ENCODE measurements around the gene RAB8B.

RAB8B gene

GRCh38 chr15:63251701-63252100 is 62.3 kb downstream of the RAB8B start:
- H3K4me1 ChIP-seq (ENCODE audit: insufficient read depth, poor library complexity, severe bottlenecking): peaks cover 34% of the 10 kb centered on the region
- TF ChIP-seq CTCF (IDR thresholded peaks at IDR 0.05; ENCODE audit: poor library complexity, severe bottlenecking): no peak
- H3K27me3 ChIP-seq (ENCODE audit: insufficient read depth, poor library complexity, severe bottlenecking): no peaks in the 10 kb centered on the region
- ATAC-seq (ENCODE audit: low read depth) (no peak), DNase-seq (ENCODE audit: low spot score) (no peak)
- H3K27ac ChIP-seq (ENCODE audit: poor library complexity, severe bottlenecking): peak overlapping the region; percentile 75
- H3K4me3 ChIP-seq (ENCODE audit: severe bottlenecking): no peak overlapping the region
- H3K9me3 ChIP-seq (ENCODE audit: severe bottlenecking): no peaks in the 10 kb centered on the region
- H3K36me3 ChIP-seq (ENCODE audit: low read depth): 0 out of 2 replicates have a peak, but pooled peaks cover 9% of the 10 kb centered on the region

- Histone ChIP-seq H3K36me3 (ENCODE audit: low read depth) (0 out of 2 replicates have a peak, but pooled peaks cover 6% of the 10 kb centered on the region), H3K9me3 (ENCODE audit: severe bottlenecking) (no peaks in the 10 kb centered on the region), H3K27ac (ENCODE audit: poor library complexity, severe bottlenecking) (no peak overlapping the region), H3K27me3 (ENCODE audit: insufficient read depth, poor library complexity, severe bottlenecking) (no peaks in the 10 kb centered on the region), H3K4me3 (ENCODE audit: severe bottlenecking) (no peak overlapping the region), H3K4me1 (ENCODE audit: insufficient read depth, poor library complexity, severe bottlenecking) (peaks cover 31% of the 10 kb centered on the region)
- DNase-seq (ENCODE audit: low spot score): no peak
- TF ChIP-seq CTCF (IDR thresholded peaks at IDR 0.05; ENCODE audit: poor library complexity, severe bottlenecking): no peak
- no peak for ATAC-seq (ENCODE audit: low read depth)
Measured at GRCh38 chr15:63252292-63252691, 62.9 kb downstream of the RAB8B start.

- ATAC-seq (ENCODE audit: low read depth): no peak
- TF ChIP-seq CTCF (IDR thresholded peaks at IDR 0.05; ENCODE audit: poor library complexity, severe bottlenecking): no peak
- no peak overlapping the region for H3K4me3 ChIP-seq (ENCODE audit: severe bottlenecking)
- peaks cover 13% of the 10 kb centered on the region for H3K36me3 ChIP-seq (ENCODE audit: low read depth)
- DNase-seq (ENCODE audit: low spot score): no peak
- H3K27ac ChIP-seq (ENCODE audit: poor library complexity, severe bottlenecking): no peak overlapping the region
- H3K9me3 ChIP-seq (ENCODE audit: severe bottlenecking): no peaks in the 10 kb centered on the region
- H3K4me1 ChIP-seq (ENCODE audit: insufficient read depth, poor library complexity, severe bottlenecking): peaks cover 24% of the 10 kb centered on the region
- no peaks in the 10 kb centered on the region for H3K27me3 ChIP-seq (ENCODE audit: insufficient read depth, poor library complexity, severe bottlenecking)
Measured at GRCh38 chr15:63254991-63255390, 65.6 kb downstream of the RAB8B start.

GRCh38 chr15:63255489-63255990 is 66.1 kb downstream of the RAB8B start:
- Histone ChIP-seq H3K27ac (ENCODE audit: poor library complexity, severe bottlenecking) (no peak overlapping the region), H3K4me1 (ENCODE audit: insufficient read depth, poor library complexity, severe bottlenecking) (peaks cover 19% of the 10 kb centered on the region), H3K4me3 (ENCODE audit: severe bottlenecking) (no peak overlapping the region), H3K9me3 (ENCODE audit: severe bottlenecking) (no peaks in the 10 kb centered on the region), H3K36me3 (ENCODE audit: low read depth) (peaks cover 18% of the 10 kb centered on the region), H3K27me3 (ENCODE audit: insufficient read depth, poor library complexity, severe bottlenecking) (no peaks in the 10 kb centered on the region)
- DNase-seq (ENCODE audit: low spot score) (no peak), ATAC-seq (ENCODE audit: low read depth) (no peak)
- TF ChIP-seq CTCF (IDR thresholded peaks at IDR 0.05; ENCODE audit: poor library complexity, severe bottlenecking): no peak

GRCh38 chr15:63256433-63257274 is 67.2 kb downstream of the RAB8B start:
- Histone ChIP-seq H3K9me3 (ENCODE audit: severe bottlenecking) (no peaks in the 10 kb centered on the region), H3K36me3 (ENCODE audit: low read depth) (peaks cover 28% of the 10 kb centered on the region), H3K27me3 (ENCODE audit: insufficient read depth, poor library complexity, severe bottlenecking) (no peaks in the 10 kb centered on the region), H3K4me3 (ENCODE audit: severe bottlenecking) (no peak overlapping the region), H3K4me1 (ENCODE audit: insufficient read depth, poor library complexity, severe bottlenecking) (peaks cover 9% of the 10 kb centered on the region), H3K27ac (ENCODE audit: poor library complexity, severe bottlenecking) (peak overlapping the region; percentile 6)
- ATAC-seq (ENCODE audit: low read depth) (peak; percentile 97), DNase-seq (ENCODE audit: low spot score) (no peak)
- TF ChIP-seq CTCF (IDR thresholded peaks at IDR 0.05; ENCODE audit: poor library complexity, severe bottlenecking): no peak

Measured in RWPE2 (cell line).